Measurements from ENCODE around the gene SCOC.

DNA sequence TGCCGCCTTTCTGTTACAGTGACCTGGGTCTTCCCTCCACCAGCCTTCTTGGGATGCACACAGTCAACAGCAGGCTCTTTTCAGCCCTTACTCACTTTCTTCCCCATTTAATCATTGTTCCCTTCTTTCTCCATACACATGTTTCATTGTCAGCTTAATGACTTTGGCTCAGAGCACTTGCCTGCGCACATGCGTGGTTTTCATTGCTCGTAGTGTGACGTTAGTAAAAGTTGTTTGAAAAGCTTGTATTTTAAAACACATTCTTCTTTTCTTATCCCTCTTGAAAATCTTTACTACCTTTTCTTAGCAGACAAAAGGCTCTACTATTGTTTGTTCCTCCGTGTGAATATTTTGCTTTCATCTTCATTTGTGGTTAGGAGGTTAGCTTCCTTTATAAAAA, 19.7 kb upstream of the SCOC start:
- TF ChIP-seq CTCF (IDR thresholded peaks at IDR 0.05; ENCODE audit: insufficient read depth, low read depth, low read length) (no peak), EZH2 (IDR thresholded peaks at IDR 0.05; ENCODE audit: insufficient read depth, low read length) (no peak)
